ENCODE data around the gene PROSER3. TPM values are rescaled to one million over a fixed set of nuclear protein-coding genes. Genes with fewer than 3 reads are reported as not detected.

PROSER3 gene
- total RNA-seq, 1 donor = 5.8 TPM

- Histone ChIP-seq H3K27ac (ENCODE audit: low read depth, low read length) (peak within 1 kb of the TSS; percentile 82), H3K79me2 (ENCODE audit: insufficient read depth, low read length) (peaks cover 43% of the 10 kb centered on the region), H4K20me1 (ENCODE audit: insufficient read depth, low read length) (peaks cover 11% of the 10 kb centered on the region), H2AFZ (ENCODE audit: low read length) (peak within 1 kb of the TSS; percentile 88), H3K4me1 (ENCODE audit: insufficient read depth, low read length) (peaks cover 29% of the 10 kb centered on the region), H3K36me3 (ENCODE audit: insufficient read depth, low read length) (peaks cover 28% of the 10 kb centered on the region), H3K4me2 (ENCODE audit: insufficient read depth, low read length) (peak within 1 kb of the TSS; percentile 89), H3K4me3 (ENCODE audit: insufficient read depth, low read length) (peak within 1 kb of the TSS; percentile 95), H3K9me3 (ENCODE audit: low read depth, low read length) (no peaks in the 10 kb centered on the region), H3K27me3 (ENCODE audit: insufficient read depth, low read length) (no peaks in the 10 kb centered on the region)
- no peak for TF ChIP-seq CTCF (IDR thresholded peaks at IDR 0.05; ENCODE audit: extremely low read depth, low read depth, low read length)
- DNase-seq (ENCODE audit: insufficient read length, low spot score, missing footprints) = peak; percentile 99
Measured at GRCh38 chr19:35748106-35749020, 9.6 kb upstream of the PROSER3 start, which contains the start of gene LIN37. TSS of gene LIN37 (plus strand) at chr19:35748576. CDS start at chr19:35748725, 149 bp downstream.

GRCh38 chr19:35750167-35750566 lies 7.8 kb upstream of the PROSER3 start:
- Histone ChIP-seq H3K27ac (ENCODE audit: low read depth, low read length) (no peak overlapping the region), H3K4me1 (ENCODE audit: insufficient read depth, low read length) (peaks cover 24% of the 10 kb centered on the region), H4K20me1 (ENCODE audit: insufficient read depth, low read length) (peaks cover 8% of the 10 kb centered on the region), H3K36me3 (ENCODE audit: insufficient read depth, low read length) (peaks cover 35% of the 10 kb centered on the region), H3K27me3 (ENCODE audit: insufficient read depth, low read length) (no peaks in the 10 kb centered on the region), H3K4me3 (ENCODE audit: insufficient read depth, low read length) (no peak overlapping the region), H3K9me3 (ENCODE audit: low read depth, low read length) (no peaks in the 10 kb centered on the region), H3K4me2 (ENCODE audit: insufficient read depth, low read length) (peak overlapping the region; percentile 36), H3K79me2 (ENCODE audit: insufficient read depth, low read length) (peaks cover 37% of the 10 kb centered on the region), H2AFZ (ENCODE audit: low read length) (no peak overlapping the region)
- TF ChIP-seq CTCF (IDR thresholded peaks at IDR 0.05; ENCODE audit: extremely low read depth, low read depth, low read length) = no peak
- no peak for DNase-seq (ENCODE audit: insufficient read length, low spot score, missing footprints)

GRCh38 chr19:35751839-35752745 lies 5.9 kb upstream of the PROSER3 start:
- peaks cover 31% of the 10 kb centered on the region for H3K36me3 ChIP-seq (ENCODE audit: insufficient read depth, low read length)
- H3K27me3 ChIP-seq (ENCODE audit: insufficient read depth, low read length) = no peaks in the 10 kb centered on the region
- TF ChIP-seq CTCF (IDR thresholded peaks at IDR 0.05; ENCODE audit: extremely low read depth, low read depth, low read length) = no peak
- no peak overlapping the region for H3K27ac ChIP-seq (ENCODE audit: low read depth, low read length)
- no peak overlapping the region for H3K4me3 ChIP-seq (ENCODE audit: insufficient read depth, low read length)
- H2AFZ ChIP-seq (ENCODE audit: low read length) = no peak overlapping the region
- no peaks in the 10 kb centered on the region for H3K9me3 ChIP-seq (ENCODE audit: low read depth, low read length)
- H4K20me1 ChIP-seq (ENCODE audit: insufficient read depth, low read length) = peaks cover 8% of the 10 kb centered on the region
- H3K79me2 ChIP-seq (ENCODE audit: insufficient read depth, low read length) = peaks cover 21% of the 10 kb centered on the region
- H3K4me2 ChIP-seq (ENCODE audit: insufficient read depth, low read length) = no peak overlapping the region
- peaks cover 22% of the 10 kb centered on the region for H3K4me1 ChIP-seq (ENCODE audit: insufficient read depth, low read length)
- no peak for DNase-seq (ENCODE audit: insufficient read length, low spot score, missing footprints)

Measured in osteoblast (primary cell).